Stimulated activated CD4-positive, alpha-beta T cell treated with anti-CD3 and anti-CD28 coated beads, Interleukin-1b, Interleukin-23, amount 100 ng/mL, for 1 hour (primary cell): Measurements from ENCODE around the gene MRPL21.
A peak's percentile ranks its signal among the peaks of the same experiment; 100 is the strongest.

Source experiments
- DNase-seq, 2 donors: peaks; one replicate each; pipeline ENCODE4 v3.0.0-alpha.2; 2020; ENCODE audit warnings: low read depth in 2 of 2

Gene MRPL21

DNA sequence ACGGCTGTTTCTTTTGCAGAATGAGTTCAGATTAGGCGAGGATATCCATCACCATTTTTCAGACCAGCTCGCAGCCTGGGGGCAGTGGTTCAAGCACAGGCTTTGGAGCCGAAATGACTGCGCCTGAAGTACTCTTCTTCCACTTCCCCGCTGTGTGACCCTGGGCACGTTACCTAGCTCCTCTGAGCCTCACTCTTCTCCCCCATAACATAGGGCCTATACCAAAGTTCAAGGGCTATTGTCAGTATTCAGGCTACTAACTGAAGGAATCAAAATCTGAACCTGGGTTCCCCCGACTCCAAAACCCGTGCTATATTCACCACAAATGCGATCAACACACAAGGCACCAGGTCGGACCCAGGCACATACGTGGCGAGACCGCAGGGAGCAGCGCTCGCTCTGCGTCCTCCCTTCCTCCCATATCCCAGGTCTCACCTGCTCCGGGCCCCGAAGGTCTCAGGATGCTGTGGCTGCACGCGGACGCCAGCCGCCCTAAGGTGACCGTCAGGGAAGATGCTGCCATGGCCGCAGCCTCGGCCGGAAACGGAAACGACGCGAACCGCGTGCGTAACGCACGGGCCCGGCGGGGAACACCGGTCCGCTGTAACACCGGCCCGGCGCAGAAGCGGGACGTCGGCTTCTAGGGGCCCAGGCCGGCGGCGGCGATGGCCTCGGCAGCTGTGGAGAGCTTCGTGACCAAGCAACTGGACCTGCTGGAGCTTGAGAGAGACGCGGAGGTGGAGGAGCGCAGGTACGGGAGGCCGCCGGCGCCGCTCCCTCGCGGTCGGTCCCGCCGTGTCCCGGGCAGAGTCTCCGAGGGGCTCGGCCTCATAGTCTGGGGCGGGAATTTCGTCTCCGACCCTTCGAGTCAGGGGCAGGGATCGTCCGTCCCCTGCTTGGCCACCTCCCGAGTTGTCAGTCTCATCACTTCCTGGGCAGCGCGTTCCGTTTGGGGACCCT, at the start of gene MRPL21, which contains the start of gene IGHMBP2:
Gene MRPL21 (minus strand): TSS at position 545 of the 960 bp plus-strand sequence. CDS start 22 bp downstream, at position 523.
Gene IGHMBP2 (plus strand): TSS at position 604 of the 960 bp plus-strand sequence. CDS start 62 bp downstream, at position 666.
- peak; percentile 53 to 75 for DNase-seq

GRCh38 chr11:68950762-68951161, 47.1 kb upstream of the MRPL21 start:
- DNase-seq: no peak

DNA sequence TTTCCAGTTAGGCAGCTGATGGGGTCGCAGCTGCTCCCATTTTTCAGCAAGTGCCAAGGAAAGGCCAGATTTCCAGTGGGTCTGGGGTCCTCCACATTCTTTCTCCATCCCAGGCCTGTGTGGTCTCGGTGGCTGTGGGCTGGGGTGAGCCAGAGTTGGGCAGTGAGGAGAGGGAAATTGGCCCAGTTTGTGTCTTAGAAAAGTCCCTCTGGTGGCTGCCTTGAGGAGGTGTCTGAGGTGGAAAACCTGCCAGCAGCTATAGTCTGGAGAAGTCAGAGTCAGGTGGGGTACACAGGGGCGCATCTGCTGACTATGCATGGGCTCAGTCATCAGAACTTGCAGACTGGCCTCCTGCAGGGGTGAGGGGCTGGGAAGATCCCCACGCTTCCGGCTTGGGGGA, 46.6 kb upstream of the MRPL21 start:
- DNase-seq: no peak

DNA sequence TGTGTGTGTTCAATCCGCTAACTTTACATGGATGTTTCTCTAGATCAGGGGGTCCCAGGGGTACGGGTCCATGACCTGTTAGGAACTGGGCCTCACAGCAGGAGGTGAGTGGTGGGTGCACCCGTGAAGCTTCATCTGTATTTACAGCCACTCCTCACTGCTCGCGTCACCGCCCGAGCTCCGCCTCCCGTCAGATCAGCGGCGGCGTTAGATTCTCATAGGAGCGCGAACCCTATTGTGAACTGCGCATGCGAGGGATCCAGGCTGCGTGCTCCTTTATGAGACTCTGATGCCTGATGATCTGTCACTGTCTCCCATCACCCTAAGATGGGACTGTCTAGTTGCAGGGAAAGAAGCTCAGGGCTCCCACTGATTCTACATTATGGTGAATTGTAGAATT, 45.3 kb upstream of the MRPL21 start:
- DNase-seq: no peak

DNA sequence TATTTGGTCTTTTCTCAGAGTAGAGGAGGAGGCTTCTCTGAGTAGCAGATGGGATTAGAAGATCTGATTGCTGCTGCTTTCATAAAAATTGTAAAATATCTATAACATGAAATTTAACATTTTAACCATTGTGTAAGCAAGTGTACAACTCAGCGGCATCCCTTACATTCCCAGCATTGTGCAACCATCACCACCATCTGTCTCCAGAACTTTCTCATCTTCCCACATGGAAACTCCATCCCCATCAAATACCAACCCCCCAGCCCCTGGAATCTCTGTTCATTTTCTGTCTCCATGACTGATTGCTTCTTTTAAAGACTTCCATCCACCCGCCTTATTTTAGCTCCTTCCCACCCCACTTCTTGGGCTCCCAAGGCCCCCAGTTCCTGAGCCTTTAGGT, 44.9 kb upstream of the MRPL21 start:
- DNase-seq: no peak

- no peak for DNase-seq
Measured at GRCh38 chr11:68947151-68947550, 43.5 kb upstream of the MRPL21 start.

- DNase-seq: no peak
Measured at GRCh38 chr11:68946416-68947090, 42.9 kb upstream of the MRPL21 start.

DNA sequence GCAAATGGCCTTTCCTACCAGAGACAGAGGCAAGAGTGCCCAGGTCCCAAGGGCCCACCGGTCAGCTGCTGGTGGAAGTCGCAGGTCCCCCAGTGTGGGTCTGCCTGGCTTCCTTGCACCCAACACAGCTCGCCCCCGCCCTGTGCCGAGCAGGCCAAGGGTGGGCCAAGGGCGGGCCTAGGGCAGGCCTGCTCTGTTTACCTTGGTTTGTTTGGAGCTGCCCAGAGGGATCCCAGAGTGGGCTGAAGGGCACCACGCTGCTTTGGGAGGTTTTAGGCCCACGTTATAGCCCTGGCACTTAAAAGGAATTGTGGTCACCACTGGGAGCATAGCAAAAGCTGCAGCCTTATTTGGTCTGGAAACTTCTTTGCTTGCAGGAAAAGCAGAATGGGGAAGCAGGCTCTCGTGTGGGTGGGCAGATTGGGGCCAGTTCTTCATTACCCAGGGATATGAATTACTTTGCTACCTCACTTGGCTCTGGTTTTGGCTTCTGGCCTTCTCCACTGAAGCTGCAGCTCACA, 39.2 kb upstream of the MRPL21 start:
- no peak for DNase-seq

DNA sequence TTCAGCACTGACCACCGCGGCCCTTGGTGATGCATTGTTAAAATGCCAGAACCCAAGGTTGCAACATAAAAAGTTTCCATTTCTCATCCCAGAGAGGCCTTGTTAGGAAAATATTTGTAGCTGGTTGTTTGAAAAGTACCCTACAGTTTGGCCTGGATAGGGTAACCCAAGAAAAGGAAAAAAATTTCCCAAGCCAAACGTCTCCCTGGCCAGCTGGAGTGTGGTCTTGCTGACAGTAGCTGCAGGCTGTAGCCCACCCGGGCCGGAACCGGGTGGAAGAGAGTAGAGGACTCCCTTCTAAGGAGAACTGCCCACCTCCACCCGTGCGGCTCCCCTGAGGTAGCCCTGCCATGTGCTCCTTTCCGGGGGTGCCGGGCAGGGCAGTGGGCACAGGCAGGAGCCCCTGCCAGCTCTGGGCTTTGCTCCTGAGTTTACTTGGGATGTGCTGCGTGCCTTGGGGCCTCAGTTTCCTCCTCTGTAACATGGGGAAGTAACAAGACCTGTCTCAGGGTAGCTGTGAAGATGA, 38.5 kb upstream of the MRPL21 start:
- no peak for DNase-seq

GRCh38 chr11:68941324-68942094, 37.9 kb upstream of the MRPL21 start:
- no peak for DNase-seq

DNA sequence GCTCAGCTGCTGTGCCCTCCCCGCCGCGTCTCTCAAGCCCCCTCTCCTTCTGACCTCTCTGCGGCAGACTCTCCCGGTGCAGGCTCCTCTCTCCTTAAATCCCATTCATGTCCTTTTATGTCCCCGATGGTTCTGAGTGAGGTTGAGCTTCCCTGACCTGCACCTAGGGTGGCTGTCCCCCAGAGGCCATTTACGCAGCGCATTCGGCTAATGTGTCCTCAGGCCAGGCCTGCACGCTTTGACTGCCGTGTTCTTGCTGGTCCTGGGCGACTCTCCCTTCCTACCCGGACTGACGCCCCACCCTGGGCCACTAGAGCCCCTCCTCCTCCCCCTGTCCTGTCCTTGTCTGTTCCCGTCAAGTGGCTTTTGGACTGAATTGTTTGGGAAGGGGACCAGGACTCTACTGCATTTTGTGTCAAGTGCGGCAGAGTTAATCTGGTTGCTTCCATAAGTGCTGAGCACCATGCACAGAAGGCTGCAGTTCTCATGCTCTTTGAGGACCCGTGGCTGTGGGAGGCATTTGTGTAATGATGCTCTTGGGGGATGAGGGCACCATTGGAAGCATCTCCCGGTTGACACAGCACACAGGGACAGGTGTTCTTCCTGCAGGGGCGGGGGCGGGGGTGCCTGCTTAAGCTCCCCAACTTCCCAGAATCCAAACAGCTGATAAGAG, 37.2 kb upstream of the MRPL21 start:
- no peak for DNase-seq

- DNase-seq: no peak
Measured at GRCh38 chr11:68939583-68940555, 36.2 kb upstream of the MRPL21 start.

DNA sequence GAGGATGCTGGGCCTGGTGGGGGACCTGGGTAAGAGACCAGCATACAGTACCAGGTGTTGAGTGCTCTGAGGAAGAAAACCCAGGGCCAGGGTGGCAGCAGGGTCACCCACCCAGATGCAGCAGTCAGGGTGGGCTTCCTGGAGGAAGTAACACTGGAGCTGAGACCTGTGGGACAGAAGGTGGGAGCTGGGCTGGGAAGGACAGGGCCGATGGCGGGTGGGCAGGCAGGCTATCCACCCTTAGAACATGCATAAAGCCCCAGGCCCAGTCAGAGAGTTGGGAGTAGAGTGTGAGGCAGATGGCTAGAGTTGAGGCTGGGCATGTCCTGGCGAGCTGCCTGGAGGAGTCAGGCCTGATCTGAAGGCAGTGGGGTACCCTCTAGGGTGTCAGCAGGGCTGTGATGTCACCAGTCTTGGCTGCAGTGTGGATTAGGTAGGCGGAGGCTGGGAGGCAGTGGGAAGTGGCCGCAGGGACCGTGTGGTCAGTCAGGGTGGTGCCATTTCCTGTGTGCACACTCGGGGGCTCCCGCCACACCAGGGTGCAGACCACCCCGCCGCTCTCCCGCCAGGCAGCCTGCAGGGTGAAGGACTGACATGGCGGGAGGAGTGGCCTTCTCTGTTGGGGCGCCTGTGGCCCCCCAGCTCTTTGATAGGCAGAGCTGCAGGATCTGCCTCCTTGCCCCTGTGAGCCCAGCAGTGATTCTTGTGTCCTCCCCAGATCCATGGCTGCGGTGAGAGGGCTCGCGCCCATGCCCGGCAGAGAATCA, 35.4 kb upstream of the MRPL21 start:
- DNase-seq: no peak

DNA sequence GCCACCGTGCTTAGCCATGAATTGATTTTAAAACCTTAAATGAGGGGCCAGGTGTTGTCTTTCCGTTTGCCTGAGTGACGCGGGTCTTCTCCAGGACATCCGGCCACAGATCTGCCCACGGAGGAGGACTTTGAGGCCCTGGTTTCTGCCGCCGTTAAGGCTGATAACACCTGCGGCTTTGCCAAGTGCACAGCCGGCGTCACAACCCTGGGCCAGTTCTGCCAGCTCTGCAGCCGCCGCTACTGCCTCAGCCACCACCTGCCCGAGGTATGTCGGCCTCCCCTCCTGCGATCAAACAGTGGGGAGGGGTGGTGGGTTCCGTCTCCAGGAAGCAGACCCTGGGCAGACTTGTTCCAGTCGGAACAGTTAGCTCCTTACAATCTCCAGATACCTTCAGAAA, 34.5 kb upstream of the MRPL21 start:
- no peak for DNase-seq

DNA sequence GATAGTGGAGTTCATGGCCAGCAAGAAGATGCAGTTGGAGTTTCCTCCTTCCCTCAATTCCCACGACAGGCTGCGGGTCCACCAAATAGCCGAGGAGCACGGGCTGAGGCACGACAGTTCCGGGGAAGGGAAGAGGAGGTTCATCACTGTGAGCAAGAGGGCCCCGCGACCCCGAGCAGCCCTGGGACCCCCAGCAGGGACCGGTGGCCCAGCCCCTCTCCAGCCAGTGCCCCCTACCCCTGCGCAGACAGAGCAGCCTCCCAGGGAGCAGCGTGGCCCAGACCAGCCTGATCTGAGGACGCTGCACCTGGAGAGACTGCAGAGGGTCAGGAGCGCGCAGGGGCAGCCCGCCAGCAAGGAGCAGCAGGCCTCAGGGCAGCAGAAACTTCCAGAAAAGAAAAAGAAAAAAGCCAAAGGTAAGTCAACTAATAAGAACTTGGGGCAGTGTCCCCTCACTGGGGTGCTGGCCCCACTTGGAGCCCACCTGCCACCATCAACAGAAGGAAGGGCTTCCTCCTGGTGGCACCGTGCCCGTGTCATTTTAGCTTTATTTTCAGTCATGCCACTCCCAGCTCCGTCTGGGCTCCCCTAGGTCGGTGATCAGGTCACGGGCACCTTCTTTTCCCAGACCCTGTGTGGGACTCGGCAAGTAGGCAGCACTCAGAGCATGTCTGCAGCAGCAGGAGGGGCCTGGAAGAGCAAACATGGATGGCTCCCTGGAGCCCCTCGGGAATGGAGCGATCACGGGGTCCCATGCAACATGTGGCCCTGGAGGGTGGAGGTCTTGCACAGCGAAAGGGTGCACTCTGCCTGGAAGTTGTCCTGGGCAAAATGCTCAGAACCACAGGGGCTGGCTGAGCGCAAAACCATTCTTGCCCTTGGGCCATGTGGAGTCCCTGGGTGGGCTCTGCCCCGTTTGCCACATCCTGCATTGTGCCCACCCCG, 33.3 kb upstream of the MRPL21 start:
- DNase-seq: no peak

GRCh38 chr11:68936358-68936636, 32.7 kb upstream of the MRPL21 start:
- no peak for DNase-seq

DNA sequence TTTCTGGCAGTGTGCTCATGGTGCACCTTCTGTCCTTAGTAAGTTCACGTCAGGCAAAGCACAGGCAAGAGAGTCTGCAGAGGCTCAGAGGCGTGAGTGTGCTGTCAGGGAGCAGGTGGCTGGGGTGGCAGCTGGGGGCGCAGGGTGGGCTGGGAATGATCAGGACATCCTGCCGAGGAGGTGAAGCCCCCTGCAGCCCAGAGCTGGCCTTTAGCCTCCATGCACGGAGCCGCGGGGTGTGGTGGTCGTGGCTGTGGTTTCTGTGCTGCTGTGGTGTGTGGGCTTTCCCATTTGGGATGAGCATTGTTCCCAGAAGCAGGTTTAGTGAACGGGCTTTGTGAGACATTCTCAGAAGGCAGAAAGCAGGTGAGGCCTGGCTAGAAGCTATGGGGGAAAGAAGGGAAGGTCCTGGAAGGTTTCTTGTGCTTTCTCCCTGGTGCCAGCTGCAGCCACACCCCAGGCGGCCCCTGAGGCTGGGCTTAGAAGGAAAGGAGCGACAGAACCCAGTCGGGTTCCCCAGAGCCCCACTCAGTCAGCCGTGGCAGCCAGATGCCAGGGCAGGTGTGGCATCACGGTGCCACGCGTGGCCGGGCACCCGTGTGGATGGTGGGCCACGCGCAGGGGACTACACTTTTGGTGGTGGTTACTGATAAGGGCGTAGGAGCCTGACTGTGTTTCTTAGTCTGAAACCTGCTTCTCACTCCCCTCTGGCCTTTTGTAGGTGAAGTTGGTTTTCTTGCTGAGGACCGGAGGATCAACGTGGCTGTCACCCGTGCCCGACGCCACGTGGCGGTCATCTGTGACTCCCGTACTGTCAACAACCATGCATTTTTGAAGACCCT, 32.1 kb upstream of the MRPL21 start:
- DNase-seq: no peak
